Dorsolateral prefrontal cortex (tissue), 118 donors: ENCODE results near the gene FCSK. TPM values are rescaled to one million over a fixed set of nuclear protein-coding genes. Genes with fewer than 3 reads are reported as not detected.

Experiments used
- total RNA-seq, 120 experiments: library from RNA; stranded (reverse); gene quantifications; one replicate each; pipeline versions ENCODE4 v1.2.3 to v1.2.4, GENCODE V29; 2022

FCSK gene
- total RNA-seq, 120 experiments from 2014 or later = 15.7 to 38.7 (median 23.8) TPM

Other genes starting within 250 kb of the FCSK start
- 10 to 100 TPM; 34.2 to 76.3 (median 53.1) TPM for gene EXOSC6, start 202.7 kb upstream of the FCSK start, total RNA-seq
- gene AARS1, start 165.1 kb upstream of the FCSK start, total RNA-seq = 100 to 1,000 TPM; 134 to 280 (median 218) TPM
- 10 to 100 TPM; 13.1 to 33.1 (median 20.6) TPM for gene DDX19B, start 155.4 kb upstream of the FCSK start, total RNA-seq
- 10 to 100 TPM; 31.5 to 53.5 (median 41.3) TPM for gene DDX19A, start 107.7 kb upstream of the FCSK start, total RNA-seq
- 10 to 100 TPM; 15.9 to 62.9 (median 30.9) TPM for gene ST3GAL2, start 15.5 kb upstream of the FCSK start, total RNA-seq
- gene COG4, start 69.0 kb downstream of the FCSK start, total RNA-seq = 10 to 100 TPM; 33.6 to 68.0 (median 51.2) TPM
- 100 to 1,000 TPM; 141 to 244 (median 179) TPM for gene SF3B3, start 69.2 kb downstream of the FCSK start, total RNA-seq
- gene IL34, start 192.0 kb downstream of the FCSK start, total RNA-seq = 10 to 100 TPM in 117 of 120 experiments, 1 to 10 TPM in 3; 5.0 to 52.7 (median 20.4) TPM
- gene MTSS2, start 231.5 kb downstream of the FCSK start, total RNA-seq = 100 to 1,000 TPM; 135 to 968 (median 301) TPM